Heart right ventricle (tissue), 16 donors: Measurements from ENCODE around the gene MAPKAPK2. TPM values are rescaled to one million over a fixed set of nuclear protein-coding genes. Genes with fewer than 3 reads are reported as not detected.

Source experiments
- ATAC-seq, 8 donors: fragments of 200-7000 bp; cut with Tn5 transposase; one replicate each; pipeline ENCODE4 v1.9.1; 2020; ENCODE audit warnings: mild to moderate bottlenecking in 8 of 8, moderate library complexity in 8 of 8, moderate number of reproducible peaks in 1 of 8
- DNase-seq, 2 donors: peaks; one replicate each; pipeline ENCODE4 v3.0.0-alpha.2; 2020
- H3K27ac ChIP-seq, 10 donors: fragments of 200-600 bp; sonication (generic) in 2 of 10; one replicate each; pipeline versions ENCODE4 v1.5.0 to v1.8.0; 2020 to 2022; ENCODE audit warnings: mild to moderate bottlenecking in 3 of 10
- H3K27me3 ChIP-seq, 7 donors: fragments of 200-600 bp; one replicate each; pipeline ENCODE4 v1.8.0; 2021 to 2022; ENCODE audit warnings: mild to moderate bottlenecking in 2 of 7
- H3K36me3 ChIP-seq, 9 donors: fragments of 200-600 bp; sonication (generic) in 1 of 9; one replicate each; pipeline versions ENCODE4 v1.5.0 to v1.8.0; 2020 to 2022; ENCODE audit warnings: mild to moderate bottlenecking in 2 of 9
- H3K4me1 ChIP-seq, 9 donors: fragments of 200-600 bp; sonication (generic) in 1 of 9; one replicate each; pipeline versions ENCODE4 v1.5.0 to v1.8.0; 2020 to 2022; ENCODE audit warnings: mild to moderate bottlenecking in 4 of 9
- H3K4me3 ChIP-seq, 10 donors: fragments of 200-600 bp; sonication (generic) in 2 of 10; one replicate each; pipeline versions ENCODE4 v1.5.0 to v1.8.0; 2020 to 2022; ENCODE audit warnings: mild to moderate bottlenecking in 7 of 10, moderate library complexity in 2 of 10
- H3K9me3 ChIP-seq, 11 donors: fragments of 200-600 bp in 10 of 11; sonication (generic) in 2 of 11; one replicate each; pipeline versions ENCODE4 v1.5.0 to v1.8.0; 2013 to 2022; ENCODE audit warnings: mild to moderate bottlenecking in 2 of 11, control low read depth in 1 of 11, moderate library complexity in 1 of 11
- WGBS, 2 donors: extraction: QIAGEN DNeasy Blood & Tissue Kit; methylation state at CpG; one replicate each; pipeline ENCODE4 v1.1.7; 2013; ENCODE audit warnings: inconsistent platforms in 1 of 2; 5-methylcytosine and 5-hydroxymethylcytosine counted together
- intact Hi-C, 10 donors: fragments of 100-400 bp; cut with DNase I; formaldehyde crosslinking; loops; one replicate each; pipeline versions ENCODE4 v1.11.1 to v1.14.2; 2022
- polyA plus RNA-seq, 2 donors: library from polyadenylated mRNA; stranded (reverse); fragments of 200-250 nt; gene quantifications; one replicate each; pipeline ENCODE4 v1.2.3, GENCODE V29; 2013
- total RNA-seq, 10 donors: library from RNA; stranded (reverse); fragmentation: NEBNext Ultra II Directional in 3 of 10; extraction: Animal tissue kit (Norgen Biotek cat#: 25700) in 3 of 10; gene quantifications; one replicate each; pipeline versions ENCODE4 v1.2.1 to v1.2.4, GENCODE V29; 2021 to 2023
- TF ChIP-seq, protein P1 (sequence below), 9 donors: fragments of 200-600 bp; sonication (generic) in 2 of 9; IDR thresholded peaks; one replicate each; pipeline versions ENCODE4 v1.5.0 to v1.8.0; 2021 to 2022; ENCODE audit warnings: antibody characterized with exemption in 9 of 9, mild to moderate bottlenecking in 5 of 9, moderate library complexity in 1 of 9
- donor health status: Arrhythmogenic right ventricular cardiomyopathy.
- donor health status: ischemic (EF 13 %, LVEDD 7.1; RV severe dilation, severe dysfunction).
- donor health status: healthy with polysubstance abuse.
- donor health status: DM: no; HTN: yes; CAD: no.
- donor health status: DM: no; HTN: no; CAD: no.
- donor health status: ischemic (EF 25% LVEDD 6.9; RV normal size, moderate dysfunction).
- donor health status: ischemic (EF 25% LVEDD 5.7; RV mildly dilated, moderate dysfunction).
- donor health status: healthy.
- donor health status: DM: yes; HTN: yes; CAD: no.
- donor health status: Ischemic cardiomyopathy.
- donor health status: ischemic (EF 35%, LVEDD 5.7; RV mildly dilated, moderate dysfunction).
- donor health status: nonischemic (EF 11% LVEDD 7.7; RV severe dilation, severe dysfunction).
- donor health status: DM: yes; HTN: yes; CAD: no.
- donor health status: PGD.
- donor health status: ischemic (EF 29% LVEDD 5.4; RV normal size, mild dysfunction).
- donor health status: nonischemic (EF 23%, LVEDD 6.1; RV moderate dilation, normal function).

Gene MAPKAPK2
- total and polyA plus RNA-seq, 12 donors, result 101 to 323 (median 219) TPM

DNA sequence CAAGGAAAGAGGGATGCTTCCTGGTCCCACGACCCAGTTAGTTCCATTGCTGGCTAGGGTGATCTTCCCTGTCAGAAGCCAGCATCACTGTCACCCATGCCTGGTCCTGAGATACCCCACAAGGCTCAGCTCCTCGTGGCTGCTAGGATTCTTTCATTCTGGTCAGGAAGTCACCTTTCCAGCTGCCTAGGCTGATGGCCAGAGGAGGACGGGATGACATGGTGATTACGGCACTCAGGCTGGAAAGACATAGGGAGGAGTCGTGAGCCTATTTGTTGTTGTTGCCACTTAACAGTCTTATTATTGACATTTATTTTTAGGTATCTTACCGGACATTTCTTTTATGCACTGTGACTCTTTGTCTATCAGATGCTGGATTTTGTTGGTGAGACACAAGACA lies 20.0 kb upstream of the MAPKAPK2 start:
- intact Hi-C loops, result loop anchor here in 9 of 10 donors (1.0 to 5.0 kb wide), 7 partner anchors 20 to 33 kb away; partner anchors contain the start of genes MAPKAPK2 (in 2 of the 9) and DYRK3 (in 1 of the 9)
- no peaks in the 10 kb centered on the region for H3K36me3 ChIP-seq
- peak overlapping the region in 8 of 10 donors; percentile 14 to 45 (median 30) for H3K4me3 ChIP-seq
- H3K4me1 ChIP-seq, result peaks cover 3 to 71% (median 38%) of the 10 kb centered on the region in 9 donors
- peaks cover 0 to 7% (median 0%) of the 10 kb centered on the region in 7 donors for H3K27me3 ChIP-seq
- TF ChIP-seq, protein P1, sequence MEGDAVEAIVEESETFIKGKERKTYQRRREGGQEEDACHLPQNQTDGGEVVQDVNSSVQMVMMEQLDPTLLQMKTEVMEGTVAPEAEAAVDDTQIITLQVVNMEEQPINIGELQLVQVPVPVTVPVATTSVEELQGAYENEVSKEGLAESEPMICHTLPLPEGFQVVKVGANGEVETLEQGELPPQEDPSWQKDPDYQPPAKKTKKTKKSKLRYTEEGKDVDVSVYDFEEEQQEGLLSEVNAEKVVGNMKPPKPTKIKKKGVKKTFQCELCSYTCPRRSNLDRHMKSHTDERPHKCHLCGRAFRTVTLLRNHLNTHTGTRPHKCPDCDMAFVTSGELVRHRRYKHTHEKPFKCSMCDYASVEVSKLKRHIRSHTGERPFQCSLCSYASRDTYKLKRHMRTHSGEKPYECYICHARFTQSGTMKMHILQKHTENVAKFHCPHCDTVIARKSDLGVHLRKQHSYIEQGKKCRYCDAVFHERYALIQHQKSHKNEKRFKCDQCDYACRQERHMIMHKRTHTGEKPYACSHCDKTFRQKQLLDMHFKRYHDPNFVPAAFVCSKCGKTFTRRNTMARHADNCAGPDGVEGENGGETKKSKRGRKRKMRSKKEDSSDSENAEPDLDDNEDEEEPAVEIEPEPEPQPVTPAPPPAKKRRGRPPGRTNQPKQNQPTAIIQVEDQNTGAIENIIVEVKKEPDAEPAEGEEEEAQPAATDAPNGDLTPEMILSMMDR (IDR thresholded peaks at IDR 0.05), result no peak
- 21 to 28% methylated on average over 6 of the region's 6 CpGs for WGBS, 2 donors
- peak overlapping the region; percentile 63 to 96 (median 90) for H3K27ac ChIP-seq
- H3K9me3 ChIP-seq, result no peaks in the 10 kb centered on the region
- ATAC-seq (peak; percentile 41 to 75 (median 66)), DNase-seq (no peak)

DNA sequence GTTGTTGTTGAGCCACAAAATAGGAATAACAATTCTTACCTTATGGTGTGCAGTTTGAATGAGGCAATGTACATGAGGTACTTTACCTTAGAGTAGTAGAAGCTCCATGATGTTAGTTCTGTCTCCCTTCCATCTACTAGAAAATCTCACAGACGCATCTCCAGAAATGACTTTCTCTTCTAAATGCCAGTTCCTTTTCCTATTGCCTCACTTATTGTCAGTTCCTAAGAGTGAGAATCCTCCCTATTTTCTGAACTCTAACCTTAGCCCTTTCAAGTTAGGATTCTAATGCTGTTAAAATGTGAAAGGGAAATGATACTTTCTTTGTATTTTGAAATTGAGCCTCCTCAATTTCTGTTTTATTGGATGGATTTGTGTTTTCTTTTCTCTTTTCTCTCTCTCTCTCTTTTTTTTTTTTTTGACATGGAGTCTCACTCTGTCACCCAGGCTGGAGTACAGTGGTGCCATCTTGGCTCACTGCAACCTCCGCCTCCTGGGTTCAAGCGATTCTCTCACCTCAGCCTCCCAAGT lies 18.6 kb upstream of the MAPKAPK2 start:
- no peak for ATAC-seq
- TF ChIP-seq, protein P1 (IDR thresholded peaks at IDR 0.05), result no peak
- peaks cover 0 to 7% (median 0%) of the 10 kb centered on the region in 7 donors for H3K27me3 ChIP-seq
- peak overlapping the region in 8 of 10 donors; percentile 13 to 45 (median 28) for H3K4me3 ChIP-seq
- no peaks in the 10 kb centered on the region for H3K9me3 ChIP-seq
- H3K4me1 ChIP-seq, result peaks cover 3 to 59% (median 30%) of the 10 kb centered on the region in 9 donors
- intact Hi-C loops, result loop anchor here in 2 of 10 donors (5.0 kb wide), 1 partner anchor 34 kb away; no protein-coding TSS in a partner anchor
- H3K36me3 ChIP-seq, result no peaks in the 10 kb centered on the region
- peak overlapping the region; percentile 63 to 96 (median 90) for H3K27ac ChIP-seq
- DNase-seq, result no peak
- 80 to 90% methylated on average over 3 of the region's 3 CpGs for WGBS, 2 donors

DNA sequence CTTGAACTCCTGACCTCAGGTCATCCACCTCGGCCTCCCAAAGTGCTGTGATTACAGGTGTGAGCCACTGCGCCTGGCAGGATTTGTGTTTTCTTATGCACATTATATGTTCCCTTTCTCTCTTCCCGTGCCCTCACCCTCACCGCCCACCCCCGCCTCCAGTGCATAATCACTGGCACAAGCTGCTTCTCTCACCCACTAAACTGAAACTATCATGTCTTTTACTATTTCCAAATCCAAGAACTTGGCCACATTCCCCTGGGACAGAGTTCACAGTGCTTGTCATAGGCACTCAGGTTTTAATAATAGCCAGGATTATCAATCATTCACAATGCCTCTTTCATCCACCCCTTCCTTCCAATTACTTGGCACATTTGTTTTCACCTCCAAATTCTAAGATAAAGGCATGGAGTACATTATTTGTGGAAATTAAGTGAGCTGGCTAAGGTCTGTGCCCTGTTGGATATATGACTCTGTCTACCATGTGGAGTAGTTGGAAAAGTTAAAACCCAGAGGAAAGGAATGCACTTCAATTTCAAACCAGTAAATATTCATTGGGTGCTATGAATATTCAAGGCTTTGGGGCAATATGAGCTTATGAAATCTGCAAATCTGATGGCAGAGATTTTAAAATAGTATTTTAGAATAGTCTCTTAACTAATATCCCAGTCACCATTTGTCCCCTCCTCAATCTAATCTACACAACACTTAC lies 17.6 kb upstream of the MAPKAPK2 start:
- intact Hi-C loops, result loop anchor here in 2 of 10 donors (5.0 kb wide), 1 partner anchor 35 kb away; no protein-coding TSS in a partner anchor
- Histone ChIP-seq H3K36me3 (no peaks in the 10 kb centered on the region), H3K27ac (peak overlapping the region; percentile 63 to 96 (median 90)), H3K4me3 (no peak overlapping the region), H3K4me1 (peaks cover 5 to 61% (median 36%) of the 10 kb centered on the region in 9 donors), H3K9me3 (no peaks in the 10 kb centered on the region), H3K27me3 (peaks cover 0 to 12% (median 0%) of the 10 kb centered on the region in 7 donors)
- ATAC-seq (peak in 2 of 8 donors; percentile 16), DNase-seq (no peak)
- TF ChIP-seq, protein P1 (IDR thresholded peaks at IDR 0.05), result no peak
- WGBS, 2 donors, result 65 to 70% methylated on average over 5 of the region's 5 CpGs

DNA sequence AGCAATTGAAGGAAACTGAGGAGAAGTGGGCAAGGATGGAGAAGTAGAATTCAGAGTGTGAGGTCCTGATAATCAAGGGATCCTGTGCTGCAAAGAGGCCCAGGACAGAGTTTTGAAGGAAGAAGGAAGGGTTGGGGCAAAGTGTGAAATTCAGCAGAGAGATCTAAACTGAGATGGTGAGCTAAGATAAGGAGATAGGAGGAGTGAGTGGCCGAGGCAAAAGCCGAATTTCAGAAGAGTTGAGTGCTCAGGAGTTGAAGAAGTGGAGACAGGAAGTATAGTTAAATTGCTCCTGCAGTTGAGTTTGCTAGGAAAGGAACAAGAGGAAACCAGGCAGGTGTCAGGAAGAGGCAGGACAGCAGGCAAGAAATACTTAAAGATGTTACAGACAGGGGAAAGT lies 16.4 kb upstream of the MAPKAPK2 start:
- TF ChIP-seq, protein P1 (IDR thresholded peaks at IDR 0.05), result no peak
- DNase-seq (no peak), ATAC-seq (no peak)
- H3K4me1 ChIP-seq, result peaks cover 17 to 61% (median 37%) of the 10 kb centered on the region in 9 donors
- peaks cover 0 to 11% (median 0%) of the 10 kb centered on the region in 7 donors for H3K27me3 ChIP-seq
- no peak overlapping the region for H3K4me3 ChIP-seq
- H3K36me3 ChIP-seq, result no peaks in the 10 kb centered on the region
- H3K9me3 ChIP-seq, result no peaks in the 10 kb centered on the region
- intact Hi-C loops, result loop anchor here in 2 of 10 donors (5.0 kb wide), 1 partner anchor 36 kb away; no protein-coding TSS in a partner anchor
- no peak overlapping the region for H3K27ac ChIP-seq
- 56 to 59% methylated on average over 2 of the region's 2 CpGs for WGBS, 2 donors
